OCI-LY7 (cell line): ENCODE data around the gene CTPS1.

Experiments
- CTCF ChIP-seq: fragments of 200-600 bp; sonication (generic); conservative IDR thresholded peaks from 2 replicates; pipeline ENCODE4 v1.5.1; 2014; ENCODE audit warnings: mild to moderate bottlenecking, antibody characterized with exemption, low read length, moderate library complexity, mixed read lengths
- EZH2phosphoT487 ChIP-seq: fragments of 200-600 bp; sonication (generic); IDR thresholded peaks from 2 replicates; pipeline ENCODE4 v1.6.1; 2018; ENCODE audit warnings: low read depth, borderline replicate concordance, mild to moderate bottlenecking, mixed run types, antibody characterized with exemption, low read length, moderate library complexity, mixed read lengths

- no peak for TF ChIP-seq CTCF
- TF ChIP-seq EZH2phosphoT487 = no peak
Measured at GRCh38 chr1:40977716-40978115, 1.8 kb upstream of the CTPS1 start.
